HG03108 (cell line): Measurements from ENCODE around the gene GRIN2A.

Source experiments
- ATAC-seq: cut with Tn5 transposase; IDR thresholded peaks from one replicate; pipeline ENCODE4 v1.9.1; 2021; ENCODE audit warnings: moderate library complexity; ENCODE audit not compliant: unreplicated experiment

GRIN2A gene

GRCh38 chr16:10088380-10088793 is 93.8 kb downstream of the GRIN2A start:
- ATAC-seq = no peak

- no peak for ATAC-seq
Observed at GRCh38 chr16:10087151-10087550, 95.1 kb downstream of the GRIN2A start.

DNA sequence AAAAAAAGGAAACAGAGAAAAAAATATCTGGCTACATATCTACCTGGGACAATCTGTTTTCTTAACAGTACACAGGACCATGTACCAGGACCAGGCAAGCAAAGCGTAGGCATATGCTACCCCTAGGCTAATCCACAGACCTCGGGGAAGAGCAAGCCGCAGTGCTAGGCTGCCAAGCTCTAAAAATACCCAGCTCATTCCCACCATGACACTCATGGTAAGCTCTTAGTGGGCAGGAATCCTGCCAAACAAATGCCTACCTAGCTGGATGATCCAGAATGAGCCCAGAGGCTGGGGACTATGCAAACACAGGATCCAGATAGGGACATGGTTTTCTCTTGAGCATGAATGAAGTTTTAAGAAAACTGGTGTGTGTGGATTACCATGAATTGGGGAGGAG is 95.6 kb downstream of the GRIN2A start:
- no peak for ATAC-seq

DNA sequence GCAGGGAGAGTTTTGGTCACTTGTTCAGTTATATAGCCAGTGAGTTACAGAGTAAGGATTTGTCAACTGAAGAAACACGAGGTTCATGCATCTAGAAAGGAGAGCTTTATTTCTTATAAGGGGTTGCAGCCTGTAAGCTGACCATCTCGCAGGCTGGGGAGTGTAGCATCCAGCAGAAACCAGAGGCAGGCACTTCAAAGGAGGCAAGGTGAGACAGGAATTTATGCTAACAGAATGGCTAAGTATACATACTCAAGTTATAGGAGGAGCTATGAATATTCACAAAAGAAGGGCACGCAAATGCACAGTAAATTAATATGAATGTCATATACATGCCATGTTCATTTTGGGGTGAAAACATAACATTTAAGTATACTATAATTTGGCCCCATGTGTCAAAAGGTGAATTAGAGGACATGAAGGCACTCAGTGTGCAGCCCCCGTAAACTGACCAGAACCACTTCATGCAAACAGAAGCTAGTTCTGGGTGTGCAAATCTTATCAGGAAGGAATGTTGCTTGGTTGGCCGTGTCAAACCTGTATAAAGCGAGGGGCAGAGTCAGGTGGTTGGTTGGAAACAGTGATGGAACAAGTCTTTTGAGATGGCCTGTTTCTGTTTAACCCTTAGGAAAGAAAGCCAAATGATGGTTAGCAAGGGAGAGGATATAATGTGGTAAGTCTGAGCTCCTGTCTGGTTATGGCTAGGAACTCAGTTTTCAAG is 97.0 kb downstream of the GRIN2A start:
- no peak for ATAC-seq

DNA sequence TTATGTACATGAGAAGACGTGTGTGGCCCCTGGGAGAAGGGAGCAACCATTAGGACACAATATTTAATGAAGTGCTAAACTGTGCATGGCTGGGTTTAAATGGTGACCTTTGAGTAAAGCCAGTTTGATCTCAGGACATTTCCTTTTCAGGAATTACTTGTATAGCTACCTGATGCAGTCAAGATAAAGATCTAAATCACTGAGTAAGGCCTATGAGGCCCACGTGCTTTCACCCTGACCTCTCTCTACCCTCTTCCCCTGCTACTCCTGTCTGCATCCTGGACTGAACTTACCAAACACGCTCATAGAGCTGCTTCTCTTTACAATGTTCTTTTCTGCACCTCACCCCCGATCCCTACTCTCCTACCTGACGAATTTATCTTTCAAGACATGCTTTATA is 98.9 kb downstream of the GRIN2A start:
- ATAC-seq = no peak

- no peak for ATAC-seq
Observed at GRCh38 chr16:10081201-10081940, 100.9 kb downstream of the GRIN2A start.

- no peak for ATAC-seq
Observed at GRCh38 chr16:10080051-10080772, 102.0 kb downstream of the GRIN2A start.

- no peak for ATAC-seq
Observed at GRCh38 chr16:10078541-10078949, 103.7 kb downstream of the GRIN2A start.

- no peak for ATAC-seq
Observed at GRCh38 chr16:10077861-10078260, 104.4 kb downstream of the GRIN2A start.

- ATAC-seq = no peak
Observed at GRCh38 chr16:10076037-10076436, 106.2 kb downstream of the GRIN2A start.

DNA sequence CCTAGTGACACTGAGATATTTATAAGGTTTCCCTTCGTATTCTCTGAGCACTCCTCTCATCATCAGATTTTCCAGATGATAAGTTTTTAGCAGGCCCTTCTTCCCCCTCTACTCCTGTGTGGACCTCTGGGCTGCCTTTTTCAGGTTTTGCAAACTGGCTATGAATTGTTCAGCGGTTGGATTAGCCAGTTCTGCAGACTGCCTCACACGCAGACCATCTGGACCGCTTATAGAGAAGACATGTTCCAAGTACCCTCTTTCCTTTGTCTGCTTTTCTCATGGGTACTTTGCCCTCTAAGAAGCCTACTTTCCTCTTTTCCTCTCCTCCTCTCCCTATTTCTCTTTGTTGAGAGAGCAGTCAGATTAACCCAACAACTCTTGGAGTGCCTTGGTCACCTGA is 111.6 kb downstream of the GRIN2A start:
- no peak for ATAC-seq

DNA sequence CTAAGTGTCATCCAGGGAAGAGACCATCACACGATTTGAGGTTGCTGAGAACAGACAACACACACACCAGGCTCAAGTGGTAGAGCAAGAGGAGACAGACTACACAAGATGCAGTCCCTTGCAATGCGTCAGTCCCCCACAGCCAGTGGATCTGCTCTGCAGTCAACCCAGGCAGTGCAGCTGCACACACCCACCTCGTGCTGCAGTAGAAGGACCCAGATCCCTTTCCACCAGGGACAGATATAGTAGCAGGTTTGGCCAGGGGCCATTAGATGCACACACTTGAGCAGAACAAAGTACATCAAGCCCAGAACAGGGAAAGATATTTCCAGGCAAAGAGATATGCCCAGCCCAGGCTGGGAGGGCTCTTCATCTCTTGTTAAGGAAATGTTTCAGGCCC is 112.9 kb downstream of the GRIN2A start:
- no peak for ATAC-seq

DNA sequence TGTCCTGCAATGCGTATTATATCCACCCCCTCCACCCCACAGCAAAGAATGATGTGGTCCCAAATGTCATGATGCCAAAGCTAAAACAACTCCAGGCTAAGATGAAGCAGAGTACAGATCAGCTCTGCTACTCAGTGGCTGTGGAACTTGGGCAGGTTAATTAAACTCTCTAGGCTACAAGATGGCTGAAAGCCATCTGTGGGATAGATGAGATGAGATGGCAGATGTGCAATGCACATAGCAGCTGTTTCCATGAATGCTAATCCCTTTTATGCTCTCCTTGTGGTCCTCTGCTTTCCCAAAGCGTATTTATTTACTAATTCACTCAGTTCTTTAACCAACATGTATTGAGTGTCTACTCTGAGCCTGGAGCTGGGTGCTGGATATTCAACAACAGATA is 114.4 kb downstream of the GRIN2A start:
- no peak for ATAC-seq

DNA sequence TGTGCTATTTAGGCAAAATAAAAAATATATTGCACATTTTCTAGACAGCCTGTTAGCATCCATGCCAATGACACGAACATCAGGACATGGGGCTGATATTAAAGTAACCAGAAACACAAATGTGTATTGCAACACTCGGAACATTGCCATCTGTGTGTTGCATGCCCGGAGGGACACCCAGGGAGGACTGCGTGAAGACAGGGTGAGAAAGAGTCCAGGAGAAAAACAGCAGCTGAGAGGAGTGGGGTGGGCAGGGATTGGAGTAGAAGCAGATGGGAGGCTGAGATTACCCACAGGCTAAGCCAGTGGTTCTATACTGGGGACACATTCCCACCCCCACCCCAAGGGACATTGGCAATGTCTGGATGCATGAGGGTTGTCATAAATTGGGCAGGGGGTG is 114.8 kb downstream of the GRIN2A start:
- no peak for ATAC-seq

DNA sequence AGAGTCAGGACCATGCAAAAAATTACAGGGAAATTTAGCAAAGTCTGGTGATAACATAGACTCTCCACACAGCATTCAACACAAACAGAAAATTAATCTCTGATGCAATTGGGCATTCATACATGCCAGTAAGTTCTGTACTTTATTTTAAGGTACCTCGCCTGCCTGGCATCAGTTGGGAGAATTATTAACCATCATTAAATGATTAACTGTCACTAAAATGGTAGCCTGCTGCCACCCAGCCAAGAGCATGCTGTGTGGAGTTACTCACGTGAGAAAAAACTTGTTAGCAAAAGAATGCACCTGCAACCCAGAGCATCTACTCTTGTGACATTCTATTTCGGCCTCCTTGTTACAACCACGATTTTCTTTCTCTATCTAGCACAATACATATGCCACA is 117.2 kb downstream of the GRIN2A start:
- ATAC-seq = no peak

DNA sequence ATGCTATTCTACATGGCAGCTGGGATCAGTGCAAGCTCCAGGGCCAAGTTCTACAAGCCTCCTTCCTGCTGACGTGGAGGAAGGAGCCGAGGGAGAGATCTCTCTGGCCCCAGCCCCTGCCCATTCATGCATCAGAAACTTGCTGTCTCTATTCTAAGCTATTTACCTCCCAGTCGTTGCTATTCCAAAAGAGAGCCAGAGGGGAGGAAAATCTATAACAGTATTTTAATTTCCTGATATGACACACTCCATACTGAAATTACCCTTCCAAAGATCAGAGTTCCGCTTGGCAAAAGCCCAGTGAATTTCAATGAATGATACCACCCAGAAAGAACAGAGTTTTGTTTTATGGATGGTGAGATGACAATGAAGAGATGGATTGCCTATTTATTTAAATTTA is 133.4 kb downstream of the GRIN2A start:
- no peak for ATAC-seq

- no peak for ATAC-seq
Observed at GRCh38 chr16:10045947-10046346, 136.3 kb downstream of the GRIN2A start.

GRCh38 chr16:10045291-10045775 is 136.9 kb downstream of the GRIN2A start:
- ATAC-seq = no peak

GRCh38 chr16:10040136-10041080 is 141.8 kb downstream of the GRIN2A start:
- no peak for ATAC-seq

DNA sequence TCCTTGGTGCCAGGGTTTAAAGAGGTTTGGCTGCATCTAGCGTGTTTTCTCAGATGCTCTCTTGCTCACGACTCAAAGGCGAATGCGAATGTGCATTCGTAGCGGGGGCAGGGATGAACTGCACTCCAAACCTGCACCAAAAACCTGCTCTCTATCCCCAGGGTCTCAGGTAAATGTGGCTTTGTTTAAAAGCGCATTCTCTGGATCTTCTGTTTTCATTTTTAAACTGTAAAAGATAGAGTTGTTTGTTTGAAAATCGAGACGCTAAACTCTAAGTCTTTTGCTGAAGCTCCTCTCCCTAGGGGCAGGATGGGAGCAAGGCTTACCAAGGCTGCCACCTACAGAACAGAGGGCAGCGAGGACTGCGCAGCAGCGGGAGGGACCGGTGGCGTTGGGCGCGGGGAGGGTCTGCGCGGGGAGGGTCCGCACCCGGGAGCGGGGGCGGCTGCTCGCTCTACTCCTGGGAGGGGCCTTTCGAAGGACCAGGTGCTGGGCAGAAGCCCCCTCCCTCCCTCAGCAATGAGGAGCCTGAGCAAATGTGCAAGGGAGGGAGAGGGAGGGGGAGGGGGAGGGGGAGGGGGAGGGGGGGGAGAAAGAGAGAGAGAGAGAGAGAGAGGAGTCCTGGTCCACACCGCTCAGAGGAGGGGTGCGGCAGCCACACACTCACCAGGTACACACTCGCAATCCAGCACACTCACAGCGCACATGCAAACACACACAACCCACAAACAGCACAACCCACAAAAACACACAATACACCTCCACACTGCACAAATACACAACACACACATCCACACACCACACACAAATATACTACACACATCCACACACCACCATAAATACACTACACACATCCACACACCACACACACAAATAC is 142.8 kb downstream of the GRIN2A start:
- ATAC-seq = no peak
